ENCODE measurements around the gene PITPNM2.

The PITPNM2 gene

GRCh38 chr12:123143736-123144461, 7.0 kb downstream of the PITPNM2 start:
- DNase-seq = no peak

- DNase-seq = no peak
Measured at GRCh38 chr12:123142921-123143735, 7.8 kb downstream of the PITPNM2 start.

- DNase-seq = no peak
Measured at GRCh38 chr12:123142518-123142840, 8.4 kb downstream of the PITPNM2 start.

GRCh38 chr12:123141615-123142517, 9.0 kb downstream of the PITPNM2 start:
- DNase-seq = no peak

GRCh38 chr12:123140676-123141614, 9.9 kb downstream of the PITPNM2 start:
- no peak for DNase-seq

GRCh38 chr12:123139926-123140675, 10.8 kb downstream of the PITPNM2 start:
- no peak for DNase-seq

- no peak for DNase-seq
Measured at GRCh38 chr12:123135688-123136087, 15.2 kb downstream of the PITPNM2 start.

GRCh38 chr12:123134826-123135225, 16.1 kb downstream of the PITPNM2 start:
- no peak for DNase-seq

GRCh38 chr12:123134271-123134671, 16.6 kb downstream of the PITPNM2 start:
- no peak for DNase-seq

- DNase-seq = no peak
Measured at GRCh38 chr12:123133701-123134100, 17.2 kb downstream of the PITPNM2 start.

- DNase-seq = no peak
Measured at GRCh38 chr12:123132951-123133619, 17.8 kb downstream of the PITPNM2 start.

- DNase-seq = no peak
Measured at GRCh38 chr12:123131879-123132402, 18.9 kb downstream of the PITPNM2 start.

GRCh38 chr12:123131291-123131832, 19.5 kb downstream of the PITPNM2 start:
- DNase-seq = no peak

- no peak for DNase-seq
Measured at GRCh38 chr12:123129621-123130020, 21.3 kb downstream of the PITPNM2 start.

GRCh38 chr12:123127182-123127495, 23.8 kb downstream of the PITPNM2 start:
- no peak for DNase-seq

GRCh38 chr12:123126294-123127181, 24.4 kb downstream of the PITPNM2 start:
- no peak for DNase-seq

- DNase-seq = no peak
Measured at GRCh38 chr12:123122626-123123025, 28.3 kb downstream of the PITPNM2 start.

GRCh38 chr12:123121670-123122069, 29.2 kb downstream of the PITPNM2 start:
- no peak for DNase-seq

GRCh38 chr12:123120452-123121166, 30.3 kb downstream of the PITPNM2 start:
- no peak for DNase-seq
